ENCODE measurements around the gene LRRC41.

- TF ChIP-seq CTCF (IDR thresholded peaks at IDR 0.05; ENCODE audit: low read length) (peak; percentile 55), EZH2 (optimal IDR thresholded peaks at IDR 0.05; ENCODE audit: low read depth, low read length) (no peak), EZH2phosphoT487 (IDR thresholded peaks at IDR 0.05; ENCODE audit: low read length) (no peak)
Measured at GRCh38 chr1:46244656-46245371, 58.6 kb downstream of the LRRC41 start.
